WTC11 (cell line): ENCODE data around the gene FOXN3.

Experiments used
- CTCF ChIP-seq: fragments of 200-600 bp; IDR thresholded peaks from 2 replicates; pipeline ENCODE4 v1.8.0; 2022; ENCODE audit warnings: antibody characterized with exemption
- SP1 ChIP-seq: sonication (generic); formaldehyde crosslinking; conservative IDR thresholded peaks from 2 replicates; pipeline ENCODE4 v1.8.1; 2022; ENCODE audit warnings: missing genetic modification reagents
- TCF7 ChIP-seq: sonication (generic); formaldehyde crosslinking; IDR thresholded peaks from 2 replicates; pipeline ENCODE4 v1.8.0; 2022; ENCODE audit warnings: mild to moderate bottlenecking, low read depth, missing genetic modification reagents, moderate library complexity
- TF ChIP-seq, protein P1 (sequence below): sonication (generic); formaldehyde crosslinking; IDR thresholded peaks from 2 replicates; pipeline ENCODE4 v1.8.1; 2023; ENCODE audit warnings: mild to moderate bottlenecking, moderate library complexity, missing genetic modification reagents
- TF ChIP-seq, protein P2 (sequence below): sonication (generic); formaldehyde crosslinking; conservative IDR thresholded peaks from 2 replicates; pipeline ENCODE4 v1.8.1; 2022; ENCODE audit warnings: mild to moderate bottlenecking, missing genetic modification reagents

GRCh38 chr14:89406361-89406760, 10.7 kb downstream of the FOXN3 start:
- TF ChIP-seq, protein P1, sequence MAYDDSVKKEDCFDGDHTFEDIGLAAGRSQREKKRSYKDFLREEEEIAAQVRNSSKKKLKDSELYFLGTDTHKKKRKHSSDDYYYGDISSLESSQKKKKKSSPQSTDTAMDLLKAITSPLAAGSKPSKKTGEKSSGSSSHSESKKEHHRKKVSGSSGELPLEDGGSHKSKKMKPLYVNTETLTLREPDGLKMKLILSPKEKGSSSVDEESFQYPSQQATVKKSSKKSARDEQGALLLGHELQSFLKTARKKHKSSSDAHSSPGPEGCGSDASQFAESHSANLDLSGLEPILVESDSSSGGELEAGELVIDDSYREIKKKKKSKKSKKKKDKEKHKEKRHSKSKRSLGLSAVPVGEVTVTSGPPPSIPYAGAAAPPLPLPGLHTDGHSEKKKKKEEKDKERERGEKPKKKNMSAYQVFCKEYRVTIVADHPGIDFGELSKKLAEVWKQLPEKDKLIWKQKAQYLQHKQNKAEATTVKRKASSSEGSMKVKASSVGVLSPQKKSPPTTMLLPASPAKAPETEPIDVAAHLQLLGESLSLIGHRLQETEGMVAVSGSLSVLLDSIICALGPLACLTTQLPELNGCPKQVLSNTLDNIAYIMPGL = no peak
- TF ChIP-seq, protein P2, sequence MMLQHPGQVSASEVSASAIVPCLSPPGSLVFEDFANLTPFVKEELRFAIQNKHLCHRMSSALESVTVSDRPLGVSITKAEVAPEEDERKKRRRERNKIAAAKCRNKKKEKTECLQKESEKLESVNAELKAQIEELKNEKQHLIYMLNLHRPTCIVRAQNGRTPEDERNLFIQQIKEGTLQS (CRISPR knock-in tag) = no peak
- TF ChIP-seq TCF7 (CRISPR knock-in tag) (no peak), CTCF (no peak), SP1 (no peak)
